AG08396 (cell line): Measurements from ENCODE around the gene ASPG.

Source experiments
- DNase-seq: peaks from one replicate; pipeline ENCODE4 v3.0.0; 2012; ENCODE audit warnings: low spot score, mixed read lengths

Gene ASPG

DNA sequence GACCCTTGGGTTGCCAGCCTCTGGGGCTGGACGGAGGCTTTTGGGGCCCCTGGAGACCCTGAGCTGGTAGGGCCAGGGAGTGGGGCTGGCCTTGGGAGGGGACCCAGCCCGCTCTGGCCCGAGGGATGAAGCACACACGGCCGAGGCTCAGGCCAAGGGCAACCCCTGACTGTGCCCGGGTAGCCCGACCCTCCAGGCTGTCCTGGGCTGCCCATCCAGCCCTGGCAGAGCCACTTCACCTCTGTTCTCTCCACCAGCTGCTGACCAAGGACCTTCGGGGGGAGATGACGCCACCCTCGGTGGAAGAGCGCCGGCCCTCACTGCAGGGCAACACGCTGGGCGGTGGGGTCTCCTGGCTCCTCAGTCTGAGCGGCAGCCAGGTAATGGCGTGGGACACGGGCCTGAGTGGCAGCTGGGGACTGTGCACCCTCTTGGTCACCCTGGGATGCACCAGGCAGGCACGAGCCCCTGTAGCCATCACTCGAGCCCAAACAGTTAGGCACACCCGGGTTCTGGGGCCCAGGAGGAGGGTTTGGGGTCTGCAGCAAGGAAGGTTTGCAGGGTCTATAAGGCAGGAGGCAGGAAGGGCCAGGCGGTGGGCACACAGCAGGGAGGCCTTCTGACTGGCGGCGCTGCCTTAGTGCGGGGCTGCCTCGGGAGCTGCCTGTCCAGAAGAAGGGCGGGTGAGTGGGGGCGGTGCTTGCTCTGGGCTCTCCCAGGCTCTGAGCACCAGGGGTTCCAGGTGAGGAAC, 19.7 kb downstream of the ASPG start:
- no peak for DNase-seq

DNA sequence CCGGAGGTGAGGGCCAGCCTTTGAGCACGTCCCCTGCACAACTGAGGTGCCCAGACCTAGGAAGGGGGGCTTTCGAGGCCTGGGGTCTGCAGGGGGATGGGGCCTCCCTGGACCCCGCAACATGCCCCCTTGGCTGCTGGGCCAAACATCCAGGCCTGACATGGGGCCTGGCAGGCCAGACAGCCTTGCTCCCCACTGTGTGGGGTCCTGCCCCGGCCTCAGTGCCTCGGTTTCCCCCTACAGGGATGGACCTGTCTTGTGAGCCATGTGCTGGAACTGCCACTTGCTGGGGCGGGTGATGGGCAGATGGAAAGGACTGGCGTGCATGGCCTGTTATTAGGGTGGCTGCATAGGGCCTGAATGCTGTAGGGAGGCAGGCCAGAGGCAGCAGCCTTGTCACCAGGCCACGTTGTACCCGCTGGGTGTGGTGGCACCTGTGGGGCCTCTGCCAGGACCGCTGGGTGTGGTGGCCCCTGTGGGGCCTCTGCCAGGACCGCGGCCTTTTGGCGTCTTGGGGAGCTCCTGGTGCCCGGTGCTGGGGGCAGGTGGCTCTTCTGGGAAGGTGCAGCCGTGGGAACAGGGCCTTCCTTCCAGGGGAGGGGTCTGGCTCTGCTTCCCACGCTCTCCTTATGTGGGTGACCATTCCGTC, 20.4 kb downstream of the ASPG start:
- no peak for DNase-seq

DNA sequence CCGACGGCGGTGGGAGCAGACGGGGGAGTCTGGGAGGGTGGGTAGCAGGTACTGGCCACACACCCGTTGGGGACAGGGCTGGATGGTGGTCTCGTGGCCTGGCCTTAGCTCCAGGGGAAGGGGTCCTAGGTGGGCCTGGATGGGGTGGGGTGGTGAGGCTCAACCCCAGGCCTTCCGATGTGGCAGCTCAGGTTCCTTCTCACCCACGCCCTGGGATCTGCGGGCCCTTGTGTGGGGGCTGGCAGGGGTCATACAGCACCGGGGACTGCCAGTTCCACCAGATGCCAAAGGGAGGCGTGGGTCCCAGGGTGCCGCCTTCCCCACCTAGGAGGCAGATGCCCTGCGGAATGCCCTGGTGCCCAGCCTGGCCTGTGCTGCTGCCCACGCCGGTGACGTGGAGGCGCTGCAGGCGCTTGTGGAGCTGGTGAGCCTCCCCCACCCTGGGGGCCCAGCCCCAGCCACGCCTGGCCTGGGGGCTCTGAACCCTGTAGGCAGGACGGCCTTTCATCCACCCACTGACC, 21.0 kb downstream of the ASPG start:
- no peak for DNase-seq

DNA sequence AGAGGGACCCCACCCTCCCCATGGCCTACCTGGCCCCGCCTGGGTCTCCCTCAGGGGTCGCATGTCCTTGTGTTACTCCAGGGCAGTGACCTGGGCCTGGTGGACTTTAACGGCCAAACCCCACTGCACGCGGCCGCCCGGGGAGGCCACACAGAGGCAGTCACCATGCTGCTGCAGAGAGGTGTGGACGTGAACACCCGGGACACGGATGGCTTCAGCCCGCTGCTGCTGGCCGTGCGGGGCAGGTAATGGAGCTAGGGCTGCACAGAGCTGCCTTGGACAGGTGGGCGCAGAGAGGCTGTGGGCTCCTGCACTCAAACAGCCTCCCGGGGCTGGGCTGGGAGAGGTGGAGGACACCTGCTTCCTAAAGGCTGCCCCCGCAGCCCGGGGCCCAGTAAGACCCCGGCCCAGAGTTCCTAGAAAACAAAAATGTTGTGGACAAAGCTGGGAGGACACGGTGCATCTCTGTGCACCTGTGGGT, 21.6 kb downstream of the ASPG start:
- DNase-seq: no peak

DNA sequence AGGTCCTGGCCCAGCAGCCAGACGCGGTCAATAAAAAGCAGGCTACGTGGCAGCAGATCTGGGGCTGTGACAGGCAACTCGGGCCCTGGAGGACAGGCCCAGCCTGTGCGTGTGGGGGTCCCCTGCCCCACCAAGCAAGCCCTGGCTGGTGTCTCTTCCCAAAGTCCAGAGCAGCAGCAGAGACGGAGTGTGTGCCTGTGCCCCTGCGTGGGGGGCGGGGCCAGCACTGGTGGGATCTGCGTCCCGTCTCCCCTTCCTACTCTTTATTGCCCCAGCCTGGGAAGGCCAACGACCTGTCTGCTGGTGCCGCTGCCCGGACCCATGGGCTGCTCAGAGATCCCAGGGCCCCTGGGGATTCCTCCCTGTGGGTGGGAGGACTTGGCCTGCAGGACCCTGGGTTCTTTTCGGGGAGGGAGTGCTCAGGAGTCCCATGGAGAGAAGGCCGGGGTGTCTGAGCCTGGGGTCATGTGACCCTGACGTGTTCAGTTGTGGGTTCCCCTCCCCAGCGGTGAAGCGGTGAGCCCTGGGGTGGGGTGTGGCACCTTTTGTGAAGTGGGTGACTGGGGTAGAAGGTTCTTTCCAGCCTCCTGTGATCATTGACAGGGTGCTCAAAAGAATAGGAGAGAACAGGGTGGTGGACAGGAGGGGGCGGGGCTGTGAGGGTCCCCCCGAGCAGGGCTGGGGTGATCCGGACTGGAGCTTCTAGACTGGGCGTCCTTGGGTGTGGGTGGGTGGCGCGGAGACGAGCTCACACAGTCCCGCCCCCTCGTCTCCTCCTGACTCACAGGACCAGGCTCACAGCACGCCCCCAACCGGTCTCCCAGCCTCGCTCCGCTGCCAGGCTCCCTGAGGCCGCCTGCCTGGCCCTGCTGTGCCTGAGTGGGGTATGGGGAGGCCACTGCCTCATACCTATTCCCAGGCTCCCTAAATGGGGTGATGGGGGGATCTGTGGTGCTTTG, 22.4 kb downstream of the ASPG start:
- DNase-seq: no peak

DNA sequence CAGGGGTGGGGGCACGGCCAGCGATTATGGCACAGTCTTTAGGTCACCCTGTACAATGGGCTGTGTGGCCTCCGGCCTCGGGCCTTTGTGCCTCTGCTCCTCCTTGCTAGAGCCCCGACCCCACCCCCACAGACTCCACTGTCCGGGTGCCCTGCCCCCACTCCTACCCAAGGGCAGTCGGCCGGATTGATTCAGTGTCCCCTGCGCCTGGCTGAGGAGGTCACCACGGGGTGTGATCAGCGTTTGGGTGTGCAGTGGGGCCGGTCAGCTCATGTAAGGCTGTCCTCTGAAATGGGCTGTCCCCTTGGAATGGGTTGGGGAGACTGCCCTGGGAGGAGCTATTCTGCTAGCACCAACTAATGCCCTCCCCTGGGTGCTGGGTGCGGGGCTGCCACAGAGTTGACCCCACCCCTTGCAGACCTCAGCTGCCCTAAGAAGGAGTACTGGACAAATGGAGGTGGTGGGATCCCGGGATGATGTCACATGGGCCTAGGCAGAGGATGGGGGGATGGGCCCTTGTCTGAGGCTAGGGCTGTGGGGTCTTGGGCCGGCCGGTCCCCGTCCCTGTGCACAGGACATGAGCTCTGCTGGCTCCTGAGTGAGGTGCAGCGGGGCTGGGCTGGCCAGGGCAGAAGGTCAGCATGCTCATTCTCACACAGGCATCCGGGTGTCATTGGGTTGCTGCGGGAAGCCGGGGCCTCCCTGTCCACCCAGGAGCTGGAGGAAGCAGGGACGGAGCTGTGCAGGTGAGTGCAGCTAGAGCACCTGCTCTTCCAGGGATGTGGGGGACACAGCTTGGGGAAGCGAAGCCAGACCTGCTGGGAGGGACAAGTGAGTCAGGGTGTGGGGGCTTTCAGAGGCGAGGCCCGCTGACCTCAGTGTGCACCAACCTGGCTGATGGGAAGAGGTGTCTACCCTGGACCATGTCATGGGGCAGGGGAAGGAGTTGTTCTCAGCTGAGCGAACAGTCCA, 23.4 kb downstream of the ASPG start:
- no peak for DNase-seq

DNA sequence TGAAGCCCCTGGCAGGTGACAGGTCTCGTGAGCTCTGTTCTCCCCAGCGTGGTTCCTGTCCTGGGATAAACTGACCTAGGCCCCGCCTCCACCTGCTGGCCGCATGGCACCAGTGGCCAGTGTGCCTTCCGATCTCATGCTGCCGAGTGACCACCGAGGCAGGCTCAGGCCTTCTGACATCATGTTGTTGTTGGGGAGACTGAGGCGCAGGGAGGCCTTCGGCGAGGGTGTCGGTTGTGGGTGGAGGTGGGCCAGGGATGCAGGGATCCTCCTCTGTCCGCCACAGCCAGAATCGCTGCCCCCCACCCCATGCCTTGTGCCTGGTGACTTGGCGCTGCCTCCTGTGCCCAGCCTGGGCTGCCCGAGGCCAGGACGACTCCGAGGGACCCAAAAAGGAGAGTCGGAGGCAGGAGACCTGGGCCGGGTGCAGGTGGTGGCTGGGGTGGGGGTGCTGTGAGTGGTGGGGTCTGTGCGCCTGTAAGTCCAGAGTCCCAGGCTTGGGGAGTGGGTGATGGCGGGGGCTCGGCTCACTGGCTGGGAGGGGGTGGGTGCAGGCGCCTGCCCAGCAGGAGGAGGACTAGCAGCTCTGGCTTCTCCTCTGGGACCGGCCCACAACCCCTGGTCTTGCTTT, 24.3 kb downstream of the ASPG start:
- DNase-seq: no peak

DNA sequence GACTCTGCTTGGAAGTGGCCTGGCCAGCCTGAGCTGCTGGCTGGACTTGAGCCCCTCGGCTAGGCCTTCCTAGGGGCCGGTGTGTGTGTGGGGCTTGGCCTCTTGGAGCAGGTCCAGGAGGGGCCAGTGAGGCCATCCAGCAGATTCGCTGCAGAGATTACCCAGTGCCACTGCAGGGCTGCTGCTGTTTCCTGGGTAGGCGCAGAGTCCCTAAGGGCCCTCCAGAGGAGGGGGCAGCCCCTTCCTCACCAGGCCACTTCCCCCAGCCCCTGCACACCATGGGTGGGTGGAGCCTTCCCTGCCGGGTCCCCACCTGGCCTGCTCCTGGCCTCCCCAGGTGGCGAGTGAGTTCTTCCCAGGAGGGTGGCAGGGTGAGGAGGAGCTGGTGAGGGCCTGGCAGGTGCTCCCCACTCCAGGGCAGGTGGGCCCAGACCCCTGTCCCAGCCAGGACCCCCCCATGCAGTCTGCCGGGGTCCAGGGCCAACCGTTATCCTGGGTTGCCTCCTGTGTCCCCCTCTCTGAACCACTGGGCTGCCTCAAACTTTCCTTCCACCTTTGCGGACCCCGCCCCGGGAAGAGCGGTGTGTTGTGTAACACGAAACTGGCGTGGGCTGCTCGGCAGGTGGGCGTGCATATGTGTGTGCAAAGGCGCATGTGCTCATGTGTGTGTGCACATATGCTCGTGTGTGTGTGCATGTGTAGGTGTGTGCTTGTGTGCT, 25.1 kb downstream of the ASPG start:
- no peak for DNase-seq

DNA sequence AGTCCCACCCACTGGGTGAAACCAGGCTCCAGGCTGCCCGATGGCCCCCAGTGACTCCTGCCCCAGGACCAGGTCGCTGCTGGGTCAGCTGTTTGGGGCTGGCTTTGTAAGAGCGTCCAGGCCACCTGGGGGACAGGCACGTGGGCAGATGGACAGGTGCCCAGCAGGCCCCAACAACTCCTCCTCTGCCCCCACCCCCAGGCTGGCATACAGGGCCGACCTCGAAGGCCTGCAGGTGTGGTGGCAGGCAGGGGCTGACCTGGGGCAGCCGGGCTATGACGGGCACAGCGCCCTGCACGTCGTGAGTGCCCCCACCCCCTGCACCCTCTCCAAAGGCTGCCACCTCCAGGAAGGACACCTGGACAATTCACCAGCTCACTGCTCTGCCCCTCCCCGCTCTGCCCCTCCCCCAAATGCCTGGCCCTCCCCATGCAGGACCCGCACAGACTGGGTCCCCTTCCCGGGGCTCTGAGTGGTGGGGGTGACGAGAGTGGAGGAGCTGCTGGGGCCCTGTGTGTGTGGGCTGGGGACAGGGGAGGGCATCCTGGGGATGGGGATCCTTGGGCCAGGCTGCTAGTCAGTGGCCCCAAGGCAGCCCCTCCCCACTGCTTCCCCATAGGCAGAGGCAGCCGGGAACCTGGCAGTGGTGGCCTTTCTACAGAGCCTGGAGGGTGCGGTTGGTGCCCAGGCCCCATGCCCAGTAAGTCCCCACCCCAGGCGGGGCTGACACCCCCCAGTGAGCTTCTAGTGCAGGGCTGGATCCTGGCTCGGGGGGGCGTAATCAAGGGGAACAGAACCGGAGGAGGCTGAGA, 26.0 kb downstream of the ASPG start:
- DNase-seq: no peak

DNA sequence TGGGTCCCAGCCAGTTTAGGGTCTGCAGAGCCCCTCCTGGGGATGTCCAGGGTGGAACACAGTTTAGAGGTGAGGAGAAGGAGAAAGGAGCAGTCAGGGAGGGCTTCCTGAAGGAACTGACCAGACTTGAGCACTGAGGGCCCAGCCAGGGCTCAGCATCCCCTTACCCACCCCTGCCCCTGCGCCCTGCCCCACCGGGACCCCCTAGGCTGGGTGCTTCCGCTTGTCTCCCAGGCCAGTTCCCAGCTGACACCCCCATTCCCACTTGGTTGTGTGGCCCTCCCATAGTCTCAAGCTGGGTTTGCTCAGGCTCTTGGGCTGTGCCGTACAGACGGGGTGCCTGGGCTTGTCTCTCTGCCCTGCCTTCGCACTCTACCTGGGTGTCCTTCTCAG, 26.6 kb downstream of the ASPG start:
- no peak for DNase-seq

DNA sequence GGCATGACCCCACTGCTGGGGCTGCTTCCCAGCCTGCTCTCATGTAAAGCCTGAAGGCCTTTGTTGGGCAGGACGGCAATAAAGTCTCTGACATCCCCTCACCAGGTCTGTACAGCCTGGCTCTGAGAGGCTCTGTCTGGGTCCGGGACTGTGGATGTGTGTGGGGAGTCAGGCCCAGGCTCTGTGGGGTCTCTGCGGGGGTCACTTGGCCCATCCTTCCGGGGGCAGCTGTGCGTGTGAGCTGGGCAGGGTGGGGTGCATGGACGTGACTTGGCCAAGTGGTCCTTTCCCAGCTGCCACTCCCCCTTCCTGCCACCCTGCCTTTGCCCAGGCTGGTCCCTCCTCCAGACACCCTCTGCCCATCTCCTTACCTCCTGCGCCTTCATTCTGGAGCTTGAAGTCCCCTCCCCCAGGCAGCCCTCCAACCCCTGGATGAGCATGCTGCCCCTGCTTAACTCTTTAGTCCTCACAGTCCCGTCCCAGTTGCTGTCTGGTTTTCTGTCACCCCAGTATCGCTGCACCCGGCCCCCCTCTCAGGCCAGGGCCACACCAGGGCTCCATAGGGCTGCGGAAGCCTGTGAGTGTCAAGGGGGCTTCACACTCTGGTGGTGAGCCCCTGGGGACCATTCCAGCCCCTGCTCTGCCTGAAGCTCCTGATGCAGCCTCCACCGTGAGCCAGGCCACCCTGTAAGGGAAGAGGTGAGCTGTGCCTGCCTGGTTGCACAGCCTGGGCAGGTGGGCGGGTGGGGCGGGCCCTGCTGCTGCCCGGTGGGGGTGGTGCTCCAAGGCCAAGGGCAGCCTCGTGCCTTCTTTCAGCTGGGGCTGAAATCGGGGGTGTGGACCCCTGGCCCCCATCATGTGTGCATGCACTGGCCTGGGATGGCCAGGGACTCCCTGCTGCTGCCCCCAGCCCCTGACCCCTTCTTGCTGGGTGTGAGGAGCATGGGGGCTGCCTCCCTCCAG, 27.4 kb downstream of the ASPG start:
- no peak for DNase-seq

DNA sequence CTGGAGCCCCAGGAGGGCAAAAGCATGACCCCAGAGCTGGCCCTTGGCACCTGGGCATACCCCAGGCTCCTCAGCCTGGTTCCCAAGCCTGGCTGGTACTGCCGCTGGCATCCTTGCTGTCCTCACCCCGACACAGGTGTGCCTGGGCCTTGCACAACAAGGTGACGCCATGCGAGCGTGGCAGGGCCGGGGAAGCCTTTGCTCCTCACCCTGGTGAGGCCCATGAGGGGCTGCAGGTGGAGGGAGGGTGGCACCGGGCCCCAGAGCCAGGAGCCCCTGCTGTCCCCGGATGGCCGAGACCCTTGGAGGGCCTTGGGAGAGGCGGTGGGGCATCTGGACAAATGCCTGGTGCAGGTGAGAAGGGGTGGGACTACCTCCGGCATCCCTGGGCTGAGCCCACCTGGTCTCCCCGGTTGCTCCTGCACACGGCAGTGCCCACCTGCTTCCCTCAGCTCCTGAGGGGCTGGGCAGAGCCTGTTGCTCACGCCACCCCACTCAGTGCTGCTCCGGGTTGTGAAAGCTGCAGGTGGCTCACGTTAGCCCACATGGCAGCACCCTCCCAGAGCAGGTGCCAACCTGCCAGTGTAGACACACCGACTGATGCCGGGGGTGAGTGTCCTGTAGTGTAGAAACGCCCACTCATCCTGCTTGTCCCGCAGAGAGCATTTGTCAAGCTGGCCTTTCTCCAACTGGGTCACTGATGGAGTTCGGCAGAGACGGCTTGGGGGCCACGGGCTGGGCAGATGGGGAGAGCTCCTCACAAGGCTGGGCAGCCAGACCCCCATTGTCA, 28.3 kb downstream of the ASPG start:
- DNase-seq: no peak

DNA sequence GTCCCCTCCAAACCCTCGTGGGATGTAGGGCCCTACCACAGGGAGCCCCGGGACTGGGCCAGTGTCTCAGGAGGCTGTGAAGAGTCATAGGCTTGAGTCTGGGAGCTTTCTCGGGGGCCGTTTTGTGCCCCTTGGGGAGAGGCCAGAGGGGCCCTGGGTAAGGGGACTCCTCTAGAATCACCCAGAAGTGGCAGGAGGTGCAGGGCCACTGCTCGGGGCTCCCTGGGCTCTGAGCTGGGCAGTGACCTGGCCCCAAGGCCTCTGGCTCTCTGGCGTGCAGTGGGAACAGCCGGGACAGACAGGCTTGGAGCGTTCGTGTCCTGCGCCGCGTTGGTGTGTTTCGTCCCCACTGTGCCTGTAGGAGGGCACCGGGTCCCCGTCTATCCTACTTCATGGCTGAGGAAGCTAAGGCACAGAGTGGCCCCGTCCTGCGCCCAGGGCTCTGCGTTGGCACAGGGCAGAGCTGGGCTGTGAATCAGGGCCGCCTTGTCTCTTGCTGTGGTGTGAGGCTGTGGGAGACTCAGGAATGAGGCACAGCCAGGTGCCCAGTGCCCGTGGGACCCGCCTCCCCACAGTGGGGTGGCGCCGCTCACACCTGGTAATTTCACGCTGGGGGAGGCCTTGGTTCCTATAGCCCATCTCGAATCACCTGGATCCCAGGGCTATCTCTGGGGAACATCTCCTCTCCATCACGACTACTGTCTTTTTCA, 29.1 kb downstream of the ASPG start:
- no peak for DNase-seq

DNA sequence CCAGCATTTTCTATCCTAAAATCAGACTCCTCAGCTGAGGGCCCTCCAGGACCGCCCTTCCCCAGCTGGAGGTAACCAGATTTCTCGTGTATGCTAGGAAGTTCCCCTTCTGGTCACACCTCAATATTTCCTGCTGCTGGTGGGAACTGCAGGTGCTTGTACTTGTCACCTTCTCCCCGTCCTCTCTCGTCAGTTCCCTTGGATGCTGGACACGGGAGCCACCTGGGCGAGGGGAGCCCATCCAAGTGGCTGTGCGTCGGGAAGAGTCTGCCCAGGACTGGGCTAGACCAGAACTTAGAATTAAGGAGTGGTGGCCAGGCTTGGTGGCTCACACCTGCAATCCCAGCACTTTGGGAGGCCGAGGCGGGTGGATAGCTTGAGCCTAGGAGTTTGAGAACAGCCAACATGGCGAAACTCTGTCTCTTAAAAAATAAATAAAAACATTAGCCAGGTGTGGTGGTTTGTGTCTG, 29.7 kb downstream of the ASPG start:
- no peak for DNase-seq

DNA sequence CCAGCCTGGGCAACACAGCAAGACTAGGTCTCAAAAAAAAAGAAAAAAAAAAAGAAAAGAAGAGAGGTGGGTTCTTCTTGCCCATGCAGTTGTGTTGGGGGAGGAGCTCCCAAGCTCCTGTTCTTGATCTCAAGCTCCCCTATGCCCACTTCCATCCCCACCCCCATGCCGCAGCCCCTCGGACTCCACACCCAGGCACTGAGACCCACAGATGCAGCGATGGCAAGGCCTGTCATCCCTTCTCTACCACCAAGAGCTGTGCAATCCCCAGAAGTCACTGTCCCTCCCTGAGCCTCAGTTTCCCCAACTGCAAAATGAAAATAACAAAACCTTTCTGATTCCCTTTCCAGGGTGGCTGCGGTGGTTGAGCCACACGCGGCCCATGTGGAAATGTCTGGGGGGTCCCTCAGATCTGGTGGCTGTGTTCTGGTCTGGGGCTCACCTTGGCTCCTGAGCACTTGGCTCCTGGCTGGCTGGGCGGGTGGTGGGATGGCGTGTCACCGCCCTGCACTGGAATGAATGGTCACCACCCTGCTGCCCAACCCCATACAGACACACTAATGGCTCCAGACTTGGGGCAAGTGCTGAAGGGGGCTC, 30.3 kb downstream of the ASPG start:
- no peak for DNase-seq

DNA sequence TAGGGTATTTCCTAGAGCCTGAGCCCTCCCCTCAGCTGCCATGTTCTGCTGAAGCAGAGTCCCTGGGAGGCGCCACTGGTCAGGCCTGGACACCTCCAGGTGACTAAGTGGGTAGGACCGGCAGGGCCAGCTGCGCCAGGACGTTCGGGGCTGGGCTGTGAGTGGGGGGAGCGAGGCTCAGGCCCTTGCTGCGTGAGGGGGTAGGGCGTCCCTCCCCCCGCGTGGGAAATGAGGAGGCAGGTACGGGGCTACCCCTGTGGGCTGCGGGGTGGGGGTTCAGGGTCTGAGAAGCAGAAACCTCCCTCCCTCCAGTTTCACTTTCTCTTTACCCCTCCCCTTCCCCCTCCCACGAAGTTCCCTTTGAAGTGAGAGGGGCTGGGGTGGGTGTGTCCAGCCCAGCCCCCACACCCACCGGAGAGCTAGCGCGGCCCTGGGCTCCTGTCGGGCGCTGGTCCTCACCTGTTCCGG, 30.8 kb downstream of the ASPG start:
- no peak for DNase-seq
